HG02870 (cell line): Measurements from ENCODE around the gene CYP26A1.
"Not testable (repeated sequence)": the region's sequence is repeated elsewhere in the genome, so short reads cannot be mapped to it uniquely, and the experiment has no call there.

Experiments used
- ATAC-seq: cut with Tn5 transposase; IDR thresholded peaks from one replicate; pipeline ENCODE4 v1.9.1; 2021; ENCODE audit warnings: mild to moderate bottlenecking, moderate library complexity; ENCODE audit not compliant: unreplicated experiment

The CYP26A1 gene

GRCh38 chr10:93077860-93078337 is 4.2 kb downstream of the CYP26A1 start:
- ATAC-seq, result no peak

- ATAC-seq, result no peak
Observed at GRCh38 chr10:93079663-93080349, 6.1 kb downstream of the CYP26A1 start.

- no peak for ATAC-seq
Observed at GRCh38 chr10:93080350-93081046, 6.8 kb downstream of the CYP26A1 start.

- no peak for ATAC-seq
Observed at GRCh38 chr10:93081318-93081717, 7.6 kb downstream of the CYP26A1 start.

- no peak for ATAC-seq
Observed at GRCh38 chr10:93081834-93082233, 8.1 kb downstream of the CYP26A1 start.

GRCh38 chr10:93083743-93084539 is 10.2 kb downstream of the CYP26A1 start:
- ATAC-seq, result no peak

GRCh38 chr10:93085272-93085859 is 11.7 kb downstream of the CYP26A1 start:
- ATAC-seq, result no peak

GRCh38 chr10:93086289-93086688 is 12.6 kb downstream of the CYP26A1 start:
- no peak for ATAC-seq

- no peak for ATAC-seq
Observed at GRCh38 chr10:93087846-93088245, 14.2 kb downstream of the CYP26A1 start.

- ATAC-seq, result no peak
Observed at GRCh38 chr10:93088466-93088865, 14.8 kb downstream of the CYP26A1 start.

GRCh38 chr10:93090619-93091018 is 16.9 kb downstream of the CYP26A1 start:
- ATAC-seq, result no peak

- ATAC-seq, result no peak
Observed at GRCh38 chr10:93091960-93092359, 18.3 kb downstream of the CYP26A1 start.

GRCh38 chr10:93095225-93095624 is 21.5 kb downstream of the CYP26A1 start:
- ATAC-seq, result no peak

- ATAC-seq, result no peak
Observed at GRCh38 chr10:93096901-93097300, 23.2 kb downstream of the CYP26A1 start.

- ATAC-seq, result no peak
Observed at GRCh38 chr10:93097386-93097785, 23.7 kb downstream of the CYP26A1 start.

GRCh38 chr10:93098816-93099215 is 25.1 kb downstream of the CYP26A1 start:
- no peak for ATAC-seq

GRCh38 chr10:93099670-93100069 is 26.0 kb downstream of the CYP26A1 start:
- no peak for ATAC-seq

GRCh38 chr10:93101148-93101547 is 27.5 kb downstream of the CYP26A1 start:
- not testable (repeated sequence) for ATAC-seq

- ATAC-seq, result no peak
Observed at GRCh38 chr10:93103953-93104352, 30.3 kb downstream of the CYP26A1 start.

- peak; percentile 58 for ATAC-seq
Observed at GRCh38 chr10:93106631-93107072, 33.0 kb downstream of the CYP26A1 start.
